NCI-H2196 treated with DMSO at 0.1 percent for 48 hours (cell line): ENCODE measurements around the gene HOXB9.
A peak's percentile ranks its signal among the peaks of the same experiment; 100 is the strongest.

ENCODE experiments used
- DNase-seq: peaks from one replicate; lab custom pipeline; 2025; ENCODE audit not compliant: unreplicated experiment; lab: John Stamatoyannopoulos, UW

Gene HOXB9

GRCh38 chr17:48625495-48626244 lies 488 bp downstream of the HOXB9 start:
- DNase-seq, result peak; percentile 16

DNA sequence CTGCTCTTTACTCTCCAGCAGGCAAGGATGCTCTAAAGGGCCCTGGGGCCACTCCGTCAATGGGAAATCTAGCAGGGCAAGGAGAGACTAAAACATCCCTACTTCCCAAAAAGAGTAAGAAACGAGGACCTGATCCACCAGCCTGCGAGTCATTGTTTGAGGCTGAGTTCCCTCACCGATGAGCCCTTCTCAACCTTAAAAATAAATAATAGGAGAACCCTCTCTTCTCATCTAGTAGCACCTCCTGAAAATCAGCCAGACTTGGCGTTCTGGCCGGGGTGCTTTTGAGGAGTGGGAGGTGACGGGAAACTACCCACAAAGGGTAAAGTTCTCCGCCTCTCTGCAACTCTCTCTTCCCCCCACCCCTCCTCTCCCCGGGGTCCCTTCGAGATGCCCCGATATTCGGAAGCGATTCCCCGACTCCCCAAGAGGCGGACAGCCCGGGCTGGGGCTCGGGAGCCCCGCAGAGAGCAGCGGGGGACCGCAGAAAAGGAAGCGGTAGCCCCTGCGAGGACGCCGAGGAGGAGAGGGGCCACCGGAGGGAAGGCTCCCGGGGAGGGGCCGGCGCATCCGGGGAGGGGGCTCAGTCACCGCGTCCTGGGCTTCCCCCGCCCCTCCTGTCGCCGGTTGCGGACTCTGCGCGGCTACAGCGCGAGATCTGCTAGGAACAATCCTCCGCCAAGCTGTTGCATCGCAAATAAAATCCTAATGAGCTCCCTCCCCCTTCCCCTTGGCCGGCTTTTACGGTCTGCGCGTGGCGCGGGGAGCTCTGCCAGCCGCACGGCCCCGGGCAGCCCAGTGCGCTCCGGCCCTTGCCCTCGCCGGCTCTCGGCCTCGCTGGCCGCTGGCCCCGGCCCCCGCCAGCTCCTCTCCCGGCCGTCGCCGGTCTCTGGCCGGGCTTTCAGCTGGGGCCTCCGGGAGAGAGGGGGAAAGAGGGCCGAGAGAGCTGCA lies 1.3 kb downstream of the HOXB9 start:
- DNase-seq, result no peak

DNA sequence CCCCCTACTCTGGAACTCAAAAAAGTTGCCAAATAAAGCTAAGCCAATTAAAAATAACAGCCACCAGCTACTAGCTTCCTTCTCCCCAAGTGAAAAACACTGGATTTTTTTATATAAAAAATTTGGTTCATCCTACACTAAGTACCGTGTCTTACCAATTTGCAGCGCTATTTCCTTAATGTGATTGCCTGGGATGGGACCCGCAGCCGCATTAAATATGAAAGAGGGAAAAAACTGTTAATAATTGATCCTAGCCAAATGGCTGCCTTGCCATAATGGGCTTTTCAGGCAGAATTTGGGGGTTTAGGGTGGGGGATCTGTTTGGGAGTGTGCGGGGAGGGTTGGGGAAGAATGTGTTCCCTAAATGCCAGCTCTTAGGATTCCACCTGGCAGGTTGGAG lies 2.0 kb downstream of the HOXB9 start:
- DNase-seq, result no peak

DNA sequence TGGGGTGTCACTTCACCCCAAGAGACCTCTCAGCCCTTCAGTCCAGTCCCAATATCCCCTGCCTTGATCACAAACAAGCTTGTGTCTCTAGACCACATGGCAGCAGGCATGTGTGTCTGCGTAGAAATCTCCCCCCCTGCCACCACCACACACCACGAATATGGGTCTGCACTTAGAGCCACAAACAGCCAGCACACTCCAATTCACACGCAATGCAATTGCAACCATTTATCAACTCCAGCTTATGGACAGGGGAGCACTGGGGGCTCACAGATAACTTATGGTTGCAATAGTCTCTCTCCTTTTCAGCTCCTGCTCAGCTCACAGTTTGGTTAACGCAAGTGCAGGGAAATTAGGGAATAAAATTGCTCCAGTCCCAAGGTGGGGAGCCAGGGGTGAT lies 2.6 kb downstream of the HOXB9 start:
- DNase-seq, result no peak

- DNase-seq, result no peak
Measured at GRCh38 chr17:48622857-48623256, 3.3 kb downstream of the HOXB9 start.

GRCh38 chr17:48621410-48622392 lies 4.5 kb downstream of the HOXB9 start:
- DNase-seq, result no peak

DNA sequence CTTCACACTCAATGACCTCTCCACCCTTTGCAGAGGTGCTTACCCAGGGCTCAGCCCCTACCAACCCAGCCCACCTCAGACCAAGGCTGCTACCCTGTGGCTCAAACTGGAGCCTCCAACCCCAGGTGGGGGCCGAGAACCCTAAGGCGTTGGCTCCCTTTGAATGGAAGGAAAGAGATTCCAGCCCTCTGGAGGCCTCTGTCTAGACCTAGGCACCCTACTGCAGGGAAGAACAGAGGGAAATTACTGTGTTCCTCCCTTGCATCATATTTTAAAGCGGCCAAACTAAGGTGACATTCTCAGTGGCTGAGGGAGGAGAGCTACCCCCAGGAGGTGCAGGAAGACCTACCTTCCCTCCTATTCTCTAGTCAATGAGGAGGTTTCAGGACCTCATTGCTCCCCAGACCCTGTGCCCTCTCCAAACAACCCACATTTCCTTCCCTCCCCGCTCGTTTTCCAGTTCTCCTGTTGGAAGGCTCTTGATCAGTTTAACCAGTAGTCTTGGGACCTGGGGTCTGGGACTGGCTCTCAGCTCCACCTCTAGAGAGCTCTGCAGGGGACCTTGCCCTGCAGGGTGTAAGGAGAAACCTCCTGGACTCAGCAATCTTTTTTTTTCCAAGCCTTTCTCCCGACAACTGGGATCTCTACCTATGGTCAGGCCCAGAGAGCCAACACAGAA lies 5.6 kb downstream of the HOXB9 start:
- DNase-seq, result no peak

DNA sequence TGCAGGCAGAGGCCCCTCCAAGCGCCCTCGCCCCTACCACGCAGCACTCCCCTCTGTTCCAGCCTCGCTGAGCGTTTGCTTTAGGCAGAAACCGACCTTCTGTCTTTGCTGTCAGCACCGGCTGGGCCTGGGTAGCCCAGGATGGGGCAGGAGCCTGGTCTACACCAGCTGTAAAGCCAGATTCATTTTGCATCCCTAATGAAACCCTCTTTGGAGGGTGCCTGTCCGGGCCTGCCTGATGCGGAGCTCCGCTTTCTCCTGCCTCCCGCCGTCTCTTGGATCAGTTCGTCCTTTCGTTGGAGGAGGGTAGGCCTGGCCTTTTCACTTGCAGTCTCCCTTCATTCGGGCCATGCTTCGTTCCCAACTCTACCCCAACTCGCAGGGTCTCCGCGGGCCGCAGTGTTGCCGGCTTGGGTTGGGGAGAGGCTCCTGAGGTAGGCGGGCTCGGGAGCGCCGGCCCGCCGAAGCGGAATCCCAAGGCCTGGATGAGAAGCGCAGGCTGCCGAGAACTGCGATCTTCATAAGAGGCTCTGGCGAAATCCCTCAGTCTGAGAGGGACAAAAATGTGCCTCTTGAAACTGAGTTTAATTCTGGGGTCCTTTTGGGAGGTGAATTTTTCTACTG lies 6.2 kb downstream of the HOXB9 start:
- DNase-seq, result no peak

DNA sequence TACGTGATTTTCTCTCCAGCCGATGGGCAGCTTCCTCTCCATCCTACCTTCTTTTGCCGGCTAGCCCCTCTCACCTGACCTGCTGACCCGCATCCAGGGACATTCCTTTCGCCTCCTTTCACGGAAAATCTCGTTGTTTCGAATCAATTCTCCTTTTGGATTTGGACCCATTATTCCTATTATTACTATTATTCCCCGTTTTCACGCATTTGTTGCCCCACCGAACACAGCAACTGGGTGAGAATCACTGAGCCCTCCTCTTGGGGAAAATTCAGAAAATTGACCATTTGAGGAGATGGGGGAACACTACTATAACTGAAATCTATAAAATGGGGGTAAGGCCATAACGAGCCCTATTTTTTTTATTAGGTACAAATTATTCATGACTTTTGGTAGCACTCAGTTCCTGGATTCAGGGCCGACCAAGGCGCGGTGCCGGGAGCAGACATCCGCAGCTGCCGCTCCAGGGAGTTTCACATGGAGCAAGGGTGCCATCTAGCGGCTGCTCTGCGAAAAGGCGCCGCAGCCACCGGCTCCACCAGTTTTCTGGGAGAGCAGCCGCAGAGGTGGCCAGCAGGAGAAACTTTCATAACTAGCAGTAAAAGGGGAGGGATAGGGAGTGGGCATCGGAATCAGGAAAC lies 7.8 kb downstream of the HOXB9 start:
- peak; percentile 80 for DNase-seq

- DNase-seq, result no peak
Measured at GRCh38 chr17:48617471-48618255, 8.5 kb downstream of the HOXB9 start.

DNA sequence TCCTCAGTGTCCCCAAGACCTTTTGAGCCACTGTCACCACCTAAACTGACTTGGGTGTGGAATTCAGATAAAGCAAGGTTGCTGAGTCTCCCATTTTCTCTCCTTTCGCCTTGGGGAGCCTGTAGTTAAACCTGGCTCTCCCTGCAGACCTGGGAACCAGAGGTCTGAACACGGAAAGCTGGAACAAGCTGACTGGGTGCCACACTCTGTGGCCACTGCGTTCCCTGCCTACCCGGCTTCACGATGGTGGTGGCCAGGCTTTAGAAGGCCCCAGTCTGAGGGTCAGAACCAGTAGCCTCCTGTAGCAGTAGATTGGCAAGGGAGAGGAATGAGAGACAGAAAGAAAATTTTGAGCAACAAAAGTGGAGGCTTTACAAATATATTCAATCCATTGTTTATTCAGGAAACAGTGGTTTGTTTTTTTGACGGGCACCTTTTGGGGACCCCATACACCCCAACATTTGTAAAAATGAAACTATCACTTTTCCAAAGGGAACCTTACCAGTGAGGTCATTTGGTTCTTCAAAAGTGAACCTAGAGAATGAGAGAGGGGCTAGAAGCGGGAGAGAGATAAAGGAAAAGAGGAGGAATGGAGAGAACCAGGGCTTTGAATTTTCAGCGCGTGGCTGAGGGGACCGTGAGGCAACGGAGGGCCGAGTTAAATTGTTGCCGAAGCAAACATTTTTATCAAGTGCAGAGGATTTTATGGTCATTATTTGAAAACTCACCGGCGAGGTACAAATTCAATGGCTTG lies 9.3 kb downstream of the HOXB9 start:
- DNase-seq, result no peak

- DNase-seq, result no peak
Measured at GRCh38 chr17:48615963-48616716, 10.0 kb downstream of the HOXB9 start.

- DNase-seq, result no peak
Measured at GRCh38 chr17:48615047-48615962, 10.9 kb downstream of the HOXB9 start, which contains the start of gene HOXB8. Gene HOXB8, minus strand, starts transcription at chr17:48615292. Its CDS starts 588 bp downstream, at chr17:48614704.

DNA sequence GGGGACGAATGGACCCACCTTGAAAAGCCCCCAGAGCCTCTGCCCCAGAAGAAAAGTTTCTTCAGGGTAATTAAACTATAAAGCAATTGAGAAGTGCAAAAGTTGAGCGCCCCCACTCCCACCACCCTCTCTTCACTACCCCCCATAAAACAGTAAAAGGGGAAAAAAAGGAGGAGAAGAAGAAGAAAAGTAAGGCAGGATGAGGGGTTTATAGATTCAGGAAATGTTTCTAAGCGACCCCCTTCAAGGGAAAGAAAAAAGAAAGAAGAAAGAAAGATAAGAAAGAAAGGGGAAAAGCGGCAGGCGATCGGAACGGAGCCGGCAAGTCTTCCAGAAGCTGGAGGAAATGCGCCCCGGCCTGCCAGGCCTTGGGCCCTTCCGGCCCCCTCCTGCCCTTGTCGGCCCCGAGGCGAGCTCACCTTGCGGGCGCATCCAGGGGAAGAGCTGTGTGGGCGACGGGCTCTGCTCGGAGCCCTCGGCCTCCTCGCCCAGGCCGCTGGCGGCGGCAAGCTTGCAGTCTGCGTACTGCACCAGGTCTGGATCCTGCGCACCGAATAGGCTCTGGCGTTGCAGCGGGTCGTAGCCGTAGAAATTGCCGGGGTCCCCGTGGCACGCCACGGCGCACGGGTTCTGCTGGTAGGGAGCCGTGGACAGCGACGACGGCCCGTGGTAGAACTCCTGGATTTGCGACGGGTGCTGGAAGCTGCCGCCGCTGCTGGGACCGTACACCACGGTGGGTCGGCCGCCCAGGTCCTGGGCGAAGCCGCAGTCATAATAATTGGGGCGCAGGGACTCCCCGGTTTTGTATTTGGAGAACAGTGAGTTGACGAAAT lies 12.1 kb downstream of the HOXB9 start:
- no peak for DNase-seq
